Measurements from ENCODE around the gene DAB2IP. TPM values are rescaled to one million over a fixed set of nuclear protein-coding genes. Genes with fewer than 3 reads are reported as not detected.
A peak's percentile ranks its signal among the peaks of the same experiment; 100 is the strongest.

DAB2IP gene
- total and polyA plus RNA-seq, 4 donors: 19.4 to 75.0 (median 28.7) TPM

DNA sequence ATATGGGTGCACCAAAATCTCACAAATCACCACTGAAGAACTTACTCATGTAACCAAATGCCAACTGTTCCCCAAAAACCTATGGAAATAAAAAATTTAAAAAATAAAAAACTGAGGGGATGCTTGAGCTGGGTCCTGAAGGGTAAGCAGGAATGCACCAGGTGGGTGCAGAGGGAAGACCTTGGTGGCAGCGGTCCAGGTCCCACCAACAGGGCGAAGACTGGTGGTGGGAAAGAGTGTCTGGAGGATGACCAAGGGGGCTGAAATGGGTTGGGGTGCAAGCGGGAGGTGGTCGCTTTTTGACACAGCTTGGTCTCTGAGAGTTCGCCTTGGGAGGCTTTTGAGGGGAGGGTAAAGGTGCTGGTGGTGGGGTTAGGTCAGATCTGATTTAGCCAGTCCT is 3.3 kb upstream of the DAB2IP start:
- 95 to 98% methylated on average over 5 of the region's 5 CpGs for WGBS, 2 donors
- Histone ChIP-seq H3K9ac (ENCODE audit: insufficient read depth in 1 of 2, low read length in 2 of 2) (no peak overlapping the region), H3K27me3 (ENCODE audit: control insufficient read depth in 3 of 3, insufficient read depth in 3 of 3, low read length in 2 of 3) (no peaks in the 10 kb centered on the region), H3K9me3 (ENCODE audit: control insufficient read depth in 4 of 4, insufficient read depth in 3 of 4, low read length in 3 of 4) (no peaks in the 10 kb centered on the region), H3K4me1 (ENCODE audit: control insufficient read depth in 5 of 5, insufficient read depth in 5 of 5, low read length in 5 of 5) (peaks cover 0 to 36% (median 17%) of the 10 kb centered on the region in 5 donors), H3K4me3 (no peak overlapping the region), H3K27ac (ENCODE audit: low read depth in 1 of 2, low read length in 1 of 2) (no peak overlapping the region), H3K36me3 (ENCODE audit: control insufficient read depth in 4 of 4, insufficient read depth in 4 of 4, low read length in 4 of 4) (no peaks in the 10 kb centered on the region)
- ATAC-seq (ENCODE audit: insufficient read depth, low FRiP score) (no peak), DNase-seq (no peak)
- TF ChIP-seq, protein P1, sequence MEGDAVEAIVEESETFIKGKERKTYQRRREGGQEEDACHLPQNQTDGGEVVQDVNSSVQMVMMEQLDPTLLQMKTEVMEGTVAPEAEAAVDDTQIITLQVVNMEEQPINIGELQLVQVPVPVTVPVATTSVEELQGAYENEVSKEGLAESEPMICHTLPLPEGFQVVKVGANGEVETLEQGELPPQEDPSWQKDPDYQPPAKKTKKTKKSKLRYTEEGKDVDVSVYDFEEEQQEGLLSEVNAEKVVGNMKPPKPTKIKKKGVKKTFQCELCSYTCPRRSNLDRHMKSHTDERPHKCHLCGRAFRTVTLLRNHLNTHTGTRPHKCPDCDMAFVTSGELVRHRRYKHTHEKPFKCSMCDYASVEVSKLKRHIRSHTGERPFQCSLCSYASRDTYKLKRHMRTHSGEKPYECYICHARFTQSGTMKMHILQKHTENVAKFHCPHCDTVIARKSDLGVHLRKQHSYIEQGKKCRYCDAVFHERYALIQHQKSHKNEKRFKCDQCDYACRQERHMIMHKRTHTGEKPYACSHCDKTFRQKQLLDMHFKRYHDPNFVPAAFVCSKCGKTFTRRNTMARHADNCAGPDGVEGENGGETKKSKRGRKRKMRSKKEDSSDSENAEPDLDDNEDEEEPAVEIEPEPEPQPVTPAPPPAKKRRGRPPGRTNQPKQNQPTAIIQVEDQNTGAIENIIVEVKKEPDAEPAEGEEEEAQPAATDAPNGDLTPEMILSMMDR (IDR thresholded peaks at IDR 0.05; ENCODE audit: control extremely low read depth, extremely low read depth): no peak

DNA sequence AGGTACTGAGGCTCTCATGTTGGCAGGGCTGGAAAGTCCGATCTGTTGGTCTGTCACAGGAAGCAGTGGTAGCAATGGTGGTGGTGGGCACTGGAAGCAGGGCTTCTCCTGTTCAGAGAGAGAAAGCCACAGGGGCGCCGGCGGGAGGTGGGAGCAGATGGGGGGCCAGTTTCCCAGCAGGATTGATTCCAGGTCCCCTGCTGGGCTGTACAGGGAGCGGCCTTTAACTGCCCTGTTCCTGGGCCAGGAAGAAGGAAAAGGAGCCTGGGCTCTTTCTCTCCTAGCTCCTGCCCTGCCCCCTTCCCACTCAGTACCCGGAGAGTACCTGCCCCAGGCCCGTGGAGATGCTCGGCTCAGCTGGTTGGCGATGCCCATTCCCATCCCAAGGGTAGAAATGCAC is 2.6 kb upstream of the DAB2IP start:
- 85 to 90% methylated on average over 9 of the region's 9 CpGs for WGBS, 2 donors
- no peak overlapping the region for H3K27ac ChIP-seq (ENCODE audit: low read depth in 1 of 2, low read length in 1 of 2)
- H3K27me3 ChIP-seq (ENCODE audit: control insufficient read depth in 3 of 3, insufficient read depth in 3 of 3, low read length in 2 of 3): no peaks in the 10 kb centered on the region
- ATAC-seq (ENCODE audit: insufficient read depth, low FRiP score) (no peak), DNase-seq (no peak)
- H3K4me1 ChIP-seq (ENCODE audit: control insufficient read depth in 5 of 5, insufficient read depth in 5 of 5, low read length in 5 of 5): peaks cover 0 to 36% (median 17%) of the 10 kb centered on the region in 5 donors
- no peaks in the 10 kb centered on the region for H3K36me3 ChIP-seq (ENCODE audit: control insufficient read depth in 4 of 4, insufficient read depth in 4 of 4, low read length in 4 of 4)
- H3K9ac ChIP-seq (ENCODE audit: insufficient read depth in 1 of 2, low read length in 2 of 2): peak overlapping the region in 1 of 2 donors; percentile 49
- H3K4me3 ChIP-seq: no peak overlapping the region
- H3K9me3 ChIP-seq (ENCODE audit: control insufficient read depth in 4 of 4, insufficient read depth in 3 of 4, low read length in 3 of 4): no peaks in the 10 kb centered on the region
- TF ChIP-seq, protein P1 (IDR thresholded peaks at IDR 0.05; ENCODE audit: control extremely low read depth, extremely low read depth): no peak

DNA sequence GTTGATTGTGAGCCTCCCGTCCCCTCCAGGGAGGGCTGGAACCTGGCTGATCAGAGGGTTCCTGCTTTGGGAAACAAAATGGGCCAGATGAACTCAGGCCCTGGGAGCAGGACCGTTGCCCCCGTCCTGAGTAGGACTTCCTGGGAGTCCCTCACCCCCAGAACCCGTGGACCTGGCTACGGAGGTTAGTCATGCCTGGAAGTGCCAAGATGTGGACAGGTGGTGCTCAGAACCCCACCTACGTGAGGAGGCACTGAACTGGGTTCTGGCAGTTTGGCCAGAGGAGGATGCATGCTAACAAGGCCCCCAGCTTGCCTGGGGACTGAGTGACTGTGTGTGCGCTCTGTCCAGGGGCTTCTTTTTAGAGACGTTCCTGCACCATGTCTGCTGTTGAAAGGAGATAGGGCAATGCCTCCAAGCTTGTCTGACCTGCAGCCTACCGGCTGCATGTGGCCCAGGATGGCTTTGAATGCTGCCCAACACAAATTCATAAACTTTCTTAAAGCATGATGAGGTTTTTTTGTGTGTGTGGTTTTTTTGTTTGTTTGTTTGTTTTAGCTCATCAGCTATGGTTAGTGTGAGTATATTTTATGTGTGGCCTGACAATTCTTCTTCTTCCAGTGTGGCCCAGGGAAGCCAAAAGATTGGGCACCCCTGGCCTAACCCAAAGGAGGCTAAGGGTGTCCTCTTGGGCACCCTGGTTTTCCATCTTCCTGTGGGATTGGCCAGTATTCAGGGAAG is 1.8 kb upstream of the DAB2IP start:
- peaks cover 0 to 36% (median 17%) of the 10 kb centered on the region in 5 donors for H3K4me1 ChIP-seq (ENCODE audit: control insufficient read depth in 5 of 5, insufficient read depth in 5 of 5, low read length in 5 of 5)
- TF ChIP-seq, protein P1 (IDR thresholded peaks at IDR 0.05; ENCODE audit: control extremely low read depth, extremely low read depth): no peak
- 78% methylated on average over 9 of the region's 9 CpGs for WGBS, 2 donors
- peak overlapping the region in 1 of 2 donors; percentile 49 for H3K9ac ChIP-seq (ENCODE audit: insufficient read depth in 1 of 2, low read length in 2 of 2)
- DNase-seq (no peak), ATAC-seq (ENCODE audit: insufficient read depth, low FRiP score) (no peak)
- H3K27me3 ChIP-seq (ENCODE audit: control insufficient read depth in 3 of 3, insufficient read depth in 3 of 3, low read length in 2 of 3): no peaks in the 10 kb centered on the region
- H3K9me3 ChIP-seq (ENCODE audit: control insufficient read depth in 4 of 4, insufficient read depth in 3 of 4, low read length in 3 of 4): no peaks in the 10 kb centered on the region
- no peaks in the 10 kb centered on the region for H3K36me3 ChIP-seq (ENCODE audit: control insufficient read depth in 4 of 4, insufficient read depth in 4 of 4, low read length in 4 of 4)
- no peak overlapping the region for H3K27ac ChIP-seq (ENCODE audit: low read depth in 1 of 2, low read length in 1 of 2)
- no peak overlapping the region for H3K4me3 ChIP-seq
